ENCODE measurements around the gene BEND5.

DNA sequence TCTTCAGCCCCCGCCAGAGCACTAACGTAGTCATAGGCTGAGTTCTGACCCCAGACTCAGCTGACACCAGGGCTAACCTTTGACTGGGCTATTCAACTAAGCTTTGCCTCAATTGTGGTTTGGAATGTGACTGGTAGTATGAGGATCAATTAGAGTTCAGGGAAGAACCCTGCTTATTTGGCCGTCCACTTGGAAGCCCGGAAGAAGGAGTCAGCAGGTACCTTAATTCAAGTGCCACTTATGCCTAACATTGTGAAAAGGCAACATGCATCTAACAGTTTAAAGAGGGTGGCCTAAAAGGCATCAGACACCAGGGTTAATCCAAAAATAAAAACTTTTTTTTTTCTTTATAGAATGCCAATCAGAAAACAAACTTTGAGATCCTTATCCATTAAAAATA lies 92.3 kb downstream of the BEND5 start:
- TF ChIP-seq, protein P1, sequence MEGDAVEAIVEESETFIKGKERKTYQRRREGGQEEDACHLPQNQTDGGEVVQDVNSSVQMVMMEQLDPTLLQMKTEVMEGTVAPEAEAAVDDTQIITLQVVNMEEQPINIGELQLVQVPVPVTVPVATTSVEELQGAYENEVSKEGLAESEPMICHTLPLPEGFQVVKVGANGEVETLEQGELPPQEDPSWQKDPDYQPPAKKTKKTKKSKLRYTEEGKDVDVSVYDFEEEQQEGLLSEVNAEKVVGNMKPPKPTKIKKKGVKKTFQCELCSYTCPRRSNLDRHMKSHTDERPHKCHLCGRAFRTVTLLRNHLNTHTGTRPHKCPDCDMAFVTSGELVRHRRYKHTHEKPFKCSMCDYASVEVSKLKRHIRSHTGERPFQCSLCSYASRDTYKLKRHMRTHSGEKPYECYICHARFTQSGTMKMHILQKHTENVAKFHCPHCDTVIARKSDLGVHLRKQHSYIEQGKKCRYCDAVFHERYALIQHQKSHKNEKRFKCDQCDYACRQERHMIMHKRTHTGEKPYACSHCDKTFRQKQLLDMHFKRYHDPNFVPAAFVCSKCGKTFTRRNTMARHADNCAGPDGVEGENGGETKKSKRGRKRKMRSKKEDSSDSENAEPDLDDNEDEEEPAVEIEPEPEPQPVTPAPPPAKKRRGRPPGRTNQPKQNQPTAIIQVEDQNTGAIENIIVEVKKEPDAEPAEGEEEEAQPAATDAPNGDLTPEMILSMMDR (IDR thresholded peaks at IDR 0.05), result no peak
- TF ChIP-seq EP300 (IDR thresholded peaks at IDR 0.05), result no peak

Data from upper lobe of left lung (tissue), 4 donors.